Stimulated activated CD4-positive, alpha-beta T cell treated with anti-CD3 and anti-CD28 coated beads, Interleukin-1b, Interleukin-23, amount 100 ng/mL, for 1 hour (primary cell): Measurements from ENCODE around the gene PPP2R5B.
A peak's percentile ranks its signal among the peaks of the same experiment; 100 is the strongest.

Experiments
- DNase-seq, 2 donors: peaks; one replicate each; pipeline ENCODE4 v3.0.0-alpha.2; 2020; ENCODE audit warnings: low read depth in 2 of 2

Gene PPP2R5B

DNA sequence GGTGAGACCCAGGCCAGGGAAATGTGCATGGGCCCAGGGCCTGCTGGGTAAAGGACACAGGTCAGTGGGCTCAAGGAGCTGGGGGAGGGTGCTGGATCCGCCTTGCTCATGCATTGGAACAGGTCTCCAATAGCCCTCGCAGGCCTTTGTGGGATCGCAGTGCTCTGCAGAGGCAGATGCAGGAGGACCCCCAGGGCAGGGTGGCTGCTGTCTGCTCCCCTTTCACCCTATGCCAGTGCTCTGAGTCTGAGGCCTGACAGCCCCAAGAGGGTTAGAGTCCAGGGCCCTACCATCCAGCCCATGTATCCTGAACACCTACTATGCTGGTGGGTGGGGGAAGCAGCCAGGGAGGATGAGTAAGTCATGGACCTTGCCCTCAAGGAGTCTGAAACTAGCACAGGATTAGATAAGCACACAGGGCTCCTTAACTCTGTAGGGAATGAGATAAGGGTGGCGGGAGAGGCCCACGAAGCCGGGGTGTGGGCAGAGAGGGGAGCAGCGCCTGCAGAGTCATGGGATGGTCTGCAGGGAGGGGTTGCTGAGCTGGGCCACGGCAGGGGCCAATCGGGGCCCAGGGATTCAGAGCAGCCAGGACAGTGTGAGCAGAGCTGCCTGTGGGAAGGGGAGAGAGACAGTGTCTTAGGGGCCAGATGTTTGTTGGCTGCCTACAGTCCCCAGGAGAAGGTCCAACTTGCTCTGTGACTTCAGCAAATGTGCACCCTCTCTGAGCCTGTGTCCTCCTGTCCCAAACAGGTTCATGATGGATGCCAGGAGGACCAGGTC lies 35.6 kb upstream of the PPP2R5B start:
- DNase-seq: no peak

DNA sequence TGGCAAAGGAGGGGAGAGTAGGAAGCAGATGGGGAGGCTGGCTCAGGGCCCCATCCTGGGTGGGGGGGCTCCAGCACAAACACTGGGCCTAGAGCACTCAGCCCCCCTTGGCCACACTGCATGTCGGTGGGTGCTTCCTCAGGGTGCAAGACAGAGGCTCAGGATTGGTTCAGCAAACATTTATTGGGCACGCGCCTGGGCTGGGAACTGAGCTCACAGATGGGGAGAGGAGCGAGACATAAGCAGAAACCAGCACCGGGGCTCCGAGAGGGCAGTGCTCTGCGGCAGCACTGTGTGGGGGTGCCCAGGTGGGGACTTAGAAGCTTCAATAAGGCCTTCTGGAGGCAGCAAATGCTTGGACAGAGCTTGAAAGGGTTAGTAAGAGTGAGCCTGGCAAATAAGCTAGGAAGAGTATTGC lies 34.0 kb upstream of the PPP2R5B start:
- no peak for DNase-seq

DNA sequence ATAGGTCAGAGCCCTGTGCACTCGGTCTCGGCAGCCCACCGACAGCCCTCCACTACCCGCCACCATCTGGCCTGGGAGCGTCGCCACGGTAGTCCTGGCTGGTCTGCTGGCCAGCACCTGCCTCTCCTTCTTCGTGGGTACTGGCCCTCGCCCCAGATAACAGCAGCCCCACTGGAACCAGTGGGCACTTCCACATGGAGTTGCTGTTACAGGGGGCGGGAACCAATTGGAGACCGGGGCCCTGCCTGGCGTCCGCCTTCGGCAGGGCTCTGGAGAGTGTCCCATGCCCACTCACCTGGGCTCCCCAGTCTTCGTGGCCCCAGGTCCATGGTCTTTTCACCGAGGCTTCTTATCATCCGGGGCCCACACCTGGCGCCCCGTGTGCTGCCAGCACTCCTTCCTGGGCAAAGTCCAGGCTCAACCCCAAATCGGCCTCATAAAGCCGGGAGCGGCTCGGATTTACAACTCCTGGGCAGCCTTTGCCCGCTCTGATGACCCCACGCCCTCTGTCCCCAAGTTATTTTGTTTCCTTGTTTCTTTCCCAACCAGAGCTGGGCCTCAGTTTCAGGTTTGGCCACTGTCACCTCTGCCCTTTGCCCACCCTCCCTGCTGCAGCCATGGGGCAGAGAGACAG lies 33.2 kb upstream of the PPP2R5B start:
- DNase-seq: no peak

- no peak for DNase-seq
Observed at GRCh38 chr11:64891880-64892279, 32.6 kb upstream of the PPP2R5B start.

DNA sequence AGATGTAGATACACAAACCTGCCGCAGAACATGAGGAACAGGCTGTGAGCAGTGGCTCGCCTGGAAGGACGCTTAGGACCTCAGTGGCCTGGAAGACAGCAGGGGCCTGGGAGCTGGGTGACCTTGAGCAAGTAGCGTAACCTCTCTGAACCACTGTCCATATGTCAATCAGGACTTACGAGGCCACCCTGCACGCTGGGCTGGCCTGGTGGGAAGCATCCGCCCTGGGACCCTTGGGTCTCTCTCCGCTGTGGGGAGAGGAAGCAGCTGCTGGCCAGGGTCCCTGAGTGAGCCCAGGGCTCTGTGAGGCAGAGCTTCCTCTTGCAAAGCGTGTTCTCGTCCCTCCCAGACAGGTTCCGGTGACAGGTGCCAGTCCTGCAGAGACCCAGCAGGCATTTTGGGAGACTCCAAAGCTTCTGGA lies 32.1 kb upstream of the PPP2R5B start:
- DNase-seq: no peak

DNA sequence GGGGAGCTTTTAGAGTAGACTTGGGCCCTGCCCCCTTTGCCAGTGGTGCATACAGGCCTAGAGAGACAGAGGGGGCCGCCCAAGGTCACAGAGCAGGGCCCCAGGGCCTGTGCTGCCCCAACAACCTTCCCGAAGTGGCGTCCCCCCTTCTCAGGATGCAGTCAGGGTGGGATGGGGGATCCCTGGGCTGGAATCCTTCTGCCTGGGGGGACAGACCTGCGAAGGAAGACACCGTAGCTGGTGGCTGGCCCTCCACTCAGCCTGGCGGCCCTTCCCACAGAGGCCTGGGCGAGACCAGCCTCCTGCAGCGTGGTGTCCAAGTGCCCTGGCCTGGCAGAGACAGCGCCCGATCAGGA lies 31.7 kb upstream of the PPP2R5B start:
- no peak for DNase-seq

- DNase-seq: no peak
Observed at GRCh38 chr11:64893194-64894069, 31.1 kb upstream of the PPP2R5B start.

DNA sequence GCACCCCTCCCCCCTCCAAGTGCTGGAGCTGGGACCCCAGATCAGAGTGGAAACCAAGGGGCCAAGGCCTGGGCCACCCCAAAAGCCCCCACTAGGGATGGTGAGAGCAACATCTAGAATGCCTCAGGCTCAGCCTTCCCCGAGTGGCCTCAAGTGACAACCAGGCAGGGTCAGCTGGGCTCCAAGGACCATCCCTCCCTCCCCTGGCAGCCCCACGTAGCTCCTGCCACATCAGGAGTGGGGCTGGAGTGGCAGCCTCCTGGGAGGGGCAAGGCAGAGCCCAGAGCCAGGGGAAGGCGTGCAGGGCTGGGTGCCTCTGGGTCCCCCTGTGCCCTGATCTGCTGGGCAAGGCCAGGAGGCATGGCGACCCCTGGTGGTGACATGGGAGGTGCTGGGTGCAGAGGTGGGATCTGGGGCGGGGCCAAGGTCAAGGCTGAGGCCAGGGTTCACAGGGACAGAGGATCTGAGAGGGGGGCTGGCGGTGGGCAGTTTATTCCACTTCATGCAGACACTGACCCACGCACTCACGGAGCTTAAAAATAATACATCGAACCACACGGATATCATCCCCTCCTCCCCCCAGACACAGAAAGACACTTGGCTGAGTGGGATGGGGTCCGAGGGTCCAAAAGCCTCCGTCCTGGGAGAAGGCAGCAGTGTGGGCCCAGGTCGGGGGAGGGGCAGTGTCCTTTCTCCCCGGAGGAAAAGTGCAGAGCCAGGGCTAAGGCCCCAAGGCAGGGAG lies 30.2 kb upstream of the PPP2R5B start:
- peak; percentile 85 to 93 for DNase-seq

DNA sequence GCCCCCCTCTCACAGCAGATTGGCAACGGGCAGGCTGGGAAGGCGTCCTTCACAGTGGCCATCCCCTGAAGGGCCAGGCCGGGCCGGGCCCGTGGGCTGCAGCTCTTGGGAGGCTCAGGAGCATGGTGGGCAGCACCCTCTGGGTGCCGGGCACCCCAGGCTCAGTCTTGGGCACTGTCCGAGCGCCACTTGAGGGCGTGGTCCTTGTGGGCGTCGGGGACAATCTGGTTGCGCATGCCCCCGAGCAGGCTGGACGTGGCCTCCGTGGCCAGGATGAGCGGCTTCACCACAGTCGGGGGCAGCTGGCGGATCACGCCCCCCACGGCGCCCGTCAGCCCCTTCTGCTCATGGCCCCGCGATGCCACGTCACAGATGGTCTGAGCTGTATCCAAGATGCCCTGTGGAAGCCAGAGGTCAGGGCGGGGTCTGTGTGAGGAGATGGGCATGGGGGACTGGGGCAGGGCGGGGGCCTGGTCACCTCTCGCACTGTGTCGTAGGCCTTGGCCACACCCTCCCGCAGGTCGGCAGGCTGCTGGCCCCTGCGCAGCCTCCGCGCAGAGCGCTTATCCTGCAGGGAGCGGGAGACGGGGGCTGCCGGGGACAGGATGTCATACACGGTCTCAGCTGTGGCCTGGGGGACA lies 29.6 kb upstream of the PPP2R5B start:
- DNase-seq: no peak

GRCh38 chr11:64896448-64897022 lies 28.0 kb upstream of the PPP2R5B start:
- DNase-seq: no peak

- DNase-seq: no peak
Observed at GRCh38 chr11:64897381-64898075, 27.0 kb upstream of the PPP2R5B start.

DNA sequence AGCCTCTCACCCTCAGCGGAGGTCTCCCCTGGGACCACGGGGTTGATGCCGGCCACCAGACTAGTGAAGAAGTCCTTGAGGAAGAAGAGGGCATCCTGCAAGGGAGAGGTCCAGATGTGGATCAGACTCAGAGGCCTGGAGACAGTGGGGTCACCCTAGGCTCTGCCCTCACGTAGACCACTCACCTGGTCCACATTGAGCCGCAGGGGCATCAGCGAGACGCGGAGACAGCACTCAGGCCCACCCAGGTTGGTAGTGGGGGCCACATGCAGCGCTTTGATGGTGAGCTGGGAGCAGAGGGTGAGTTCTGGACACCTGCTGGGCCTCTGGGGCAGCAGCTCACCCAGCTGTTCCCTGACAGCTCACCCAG lies 26.4 kb upstream of the PPP2R5B start:
- DNase-seq: no peak

- no peak for DNase-seq
Observed at GRCh38 chr11:64898541-64898940, 25.9 kb upstream of the PPP2R5B start.

- DNase-seq: peak; percentile 34 to 46
Observed at GRCh38 chr11:64900263-64900678, 24.2 kb upstream of the PPP2R5B start.

DNA sequence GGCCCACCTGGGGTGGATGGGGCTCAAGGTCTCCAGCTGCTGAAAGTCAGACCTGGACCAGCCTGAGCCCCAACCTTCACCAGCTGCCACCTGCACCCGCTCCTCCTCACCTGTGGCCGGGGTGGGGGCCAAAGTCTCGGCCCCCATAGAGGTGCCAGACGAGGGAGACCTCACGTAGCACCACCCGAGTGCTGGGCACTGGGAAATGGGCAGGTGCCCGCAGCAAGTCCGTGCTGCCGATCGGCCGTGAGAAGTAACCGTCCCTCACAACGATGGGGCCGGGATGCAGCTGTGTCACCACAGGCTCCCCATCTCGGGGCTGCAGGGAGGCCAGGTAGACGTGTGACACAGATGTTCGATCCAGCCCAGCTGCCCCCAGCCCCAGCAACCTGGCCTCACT lies 23.7 kb upstream of the PPP2R5B start:
- no peak for DNase-seq

DNA sequence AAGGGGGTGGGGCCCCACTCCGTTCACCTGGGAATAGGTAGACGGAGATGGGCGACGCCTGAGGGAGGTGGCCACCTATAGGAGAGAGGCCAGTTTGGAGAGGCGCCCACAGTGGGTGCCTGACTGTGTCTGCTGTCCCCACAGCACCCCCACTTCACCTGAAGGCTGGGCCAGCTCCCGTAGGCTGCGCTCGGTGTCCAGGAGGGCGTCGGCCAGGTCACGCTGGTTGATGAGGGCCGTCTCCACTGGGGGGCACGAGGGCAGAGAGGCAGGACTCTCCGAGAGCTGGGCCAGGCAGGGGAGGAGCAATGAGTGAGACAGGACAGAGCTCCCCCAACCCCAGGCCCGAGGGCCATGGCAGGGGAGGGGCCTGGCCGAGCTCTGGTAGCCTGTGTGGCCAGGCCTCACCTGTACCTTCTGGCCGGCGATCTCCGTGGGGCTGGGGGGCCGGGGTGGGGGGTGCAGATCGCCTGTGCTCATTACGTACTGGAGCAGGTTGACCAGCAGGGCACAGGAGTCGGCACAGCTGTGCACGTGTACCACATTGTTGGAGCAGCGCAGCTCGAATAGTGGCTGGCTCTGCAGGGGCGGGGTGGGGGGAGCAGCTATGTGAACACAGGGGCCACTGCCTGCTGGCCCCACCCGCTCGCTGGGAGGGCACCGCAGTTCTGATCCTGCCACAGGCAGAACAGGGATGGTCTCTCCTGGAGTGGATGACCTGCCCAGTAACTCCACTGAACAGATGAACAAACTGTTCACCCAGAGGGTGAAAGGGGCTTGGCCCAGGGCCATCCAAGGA lies 22.2 kb upstream of the PPP2R5B start:
- DNase-seq: no peak

DNA sequence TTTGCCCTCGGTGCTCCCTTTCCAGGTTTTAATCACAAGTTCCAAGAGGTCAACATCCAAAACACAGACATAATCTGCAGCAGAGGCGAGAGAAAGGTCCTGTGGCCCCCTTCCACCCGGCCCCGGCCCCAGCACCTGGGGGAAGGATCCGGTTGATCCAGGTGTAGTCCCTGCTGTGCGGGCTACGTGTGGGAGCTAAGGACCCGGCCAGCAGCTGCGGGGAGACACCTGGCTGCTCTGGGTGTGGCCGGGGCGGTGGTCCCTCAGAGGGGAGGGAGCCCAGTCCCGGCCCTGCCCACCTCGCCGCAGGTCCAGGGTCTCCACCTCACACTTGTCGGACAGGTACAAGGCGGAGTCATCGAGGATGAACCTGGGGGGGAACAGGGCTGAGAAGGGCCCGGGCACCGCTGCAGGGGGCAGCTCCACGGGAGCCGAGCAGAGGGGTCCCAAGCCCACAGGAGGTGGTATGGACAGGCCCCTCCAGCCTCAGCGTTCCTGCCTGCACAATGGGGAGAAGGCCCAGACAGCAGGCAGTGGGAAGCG lies 21.1 kb upstream of the PPP2R5B start:
- DNase-seq: no peak

- DNase-seq: no peak
Observed at GRCh38 chr11:64905516-64906313, 18.8 kb upstream of the PPP2R5B start.

DNA sequence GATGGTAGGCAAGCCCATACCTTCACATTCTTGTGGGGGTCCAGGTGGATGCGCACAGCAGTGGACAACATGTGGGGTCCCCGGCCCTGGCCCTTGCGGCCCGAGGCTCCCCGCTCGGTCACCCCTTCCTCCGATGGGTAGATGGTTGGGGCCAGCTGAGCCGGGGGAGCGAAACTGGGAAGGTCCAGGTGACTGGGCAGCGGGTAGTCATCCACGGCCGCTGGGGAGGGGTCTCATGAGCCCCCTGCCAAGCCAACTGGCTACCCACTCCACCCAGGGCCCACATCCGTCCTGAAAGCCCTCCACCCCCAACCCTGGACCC lies 18.2 kb upstream of the PPP2R5B start:
- no peak for DNase-seq
